Muscle of leg (tissue), 11 donors: ENCODE measurements around the gene CRYBB2. TPM values are rescaled to one million over a fixed set of nuclear protein-coding genes. Genes with fewer than 3 reads are reported as not detected.
"Not testable (repeated sequence)": the region's sequence is repeated elsewhere in the genome, so short reads cannot be mapped to it uniquely, and the experiment has no call there.

ENCODE experiments used
- DNase-seq: peaks from one replicate; pipeline ENCODE4 v3.0.0; 2013
- H3K27ac ChIP-seq: one replicate; pipeline ENCODE4 v1.5.1; 2013; ENCODE audit warnings: mild to moderate bottlenecking, low read length, control low read depth
- H3K27me3 ChIP-seq: one replicate; pipeline ENCODE4 v1.6.1; 2013; ENCODE audit warnings: low read length; ENCODE audit not compliant: control insufficient read depth, insufficient read depth
- H3K36me3 ChIP-seq: one replicate; pipeline ENCODE4 v1.6.1; 2013; ENCODE audit warnings: low read length; ENCODE audit not compliant: control insufficient read depth, insufficient read depth
- H3K4me1 ChIP-seq: one replicate; pipeline ENCODE4 v1.6.1; 2013; ENCODE audit warnings: low read length; ENCODE audit not compliant: control insufficient read depth, insufficient read depth
- H3K4me3 ChIP-seq: one replicate; pipeline ENCODE4 v1.5.1; 2013; ENCODE audit warnings: low read length, control low read depth
- H3K9me3 ChIP-seq: replicated peaks from 2 replicates; pipeline ENCODE4 v1.6.1; 2013; ENCODE audit warnings: low read depth, low read length; ENCODE audit not compliant: control insufficient read depth
- whole genome bisulfite sequencing: methylation state at CpG from one replicate; pipeline ENCODE4 v1.1.5; 2013; ENCODE audit warnings: missing lambda C conversion rate; ENCODE audit not compliant: insufficient coverage; 5-methylcytosine and 5-hydroxymethylcytosine counted together
- polyA plus RNA-seq, 8 donors: library from polyadenylated mRNA; unstranded; fragments of 120-200 nt; gene quantifications; one replicate each; pipeline versions ENCODE4 v1.2.1 to v1.2.3, GENCODE V29; 2013; ENCODE audit warnings: inconsistent platforms in 1 of 8, low replicate concordance in 1 of 8; ENCODE audit not compliant: insufficient read length in 8 of 8, insufficient read depth in 1 of 8
- total RNA-seq: library from RNA; stranded (reverse); fragments of 120-200 nt; gene quantifications from one replicate; pipeline ENCODE4 v1.2.4, GENCODE V29; 2013

The CRYBB2 gene
- total and polyA plus RNA-seq, 9 donors: 0.09 to 0.45 (median 0.33) TPM; not detected in 5

- Histone ChIP-seq H3K36me3 (no peaks in the 10 kb centered on the region), H3K27me3 (no peaks in the 10 kb centered on the region), H3K27ac (no peak overlapping the region), H3K4me3 (no peak overlapping the region), H3K4me1 (no peaks in the 10 kb centered on the region), H3K9me3 (peaks cover 4% of the 10 kb centered on the region)
- DNase-seq: no peak
- 92% methylated on average over 6 of the region's 17 CpGs for WGBS
These were observed 10.5 kb upstream of the CRYBB2 start for GRCh38 chr22:25208743-25209505.

GRCh38 chr22:25210793-25211192 lies 8.6 kb upstream of the CRYBB2 start:
- Histone ChIP-seq H3K4me3 (no peak overlapping the region), H3K4me1 (no peaks in the 10 kb centered on the region), H3K27me3 (no peaks in the 10 kb centered on the region), H3K9me3 (peaks cover 4% of the 10 kb centered on the region), H3K36me3 (no peaks in the 10 kb centered on the region), H3K27ac (no peak overlapping the region)
- no peak for DNase-seq
- 86% methylated on average over 2 of the region's 3 CpGs for WGBS

GRCh38 chr22:25212337-25212736 lies 7.1 kb upstream of the CRYBB2 start:
- no peak overlapping the region for H3K27ac ChIP-seq
- 10% methylated on average over 2 of the region's 3 CpGs for WGBS
- H3K9me3 ChIP-seq: peaks cover 4% of the 10 kb centered on the region
- H3K27me3 ChIP-seq: no peaks in the 10 kb centered on the region
- H3K4me1 ChIP-seq: no peaks in the 10 kb centered on the region
- H3K4me3 ChIP-seq: no peak overlapping the region
- no peaks in the 10 kb centered on the region for H3K36me3 ChIP-seq
- DNase-seq: no peak

- Histone ChIP-seq H3K27me3 (no peaks in the 10 kb centered on the region), H3K9me3 (peaks cover 4% of the 10 kb centered on the region), H3K4me1 (no peaks in the 10 kb centered on the region), H3K4me3 (no peak overlapping the region), H3K27ac (no peak overlapping the region), H3K36me3 (no peaks in the 10 kb centered on the region)
- no peak for DNase-seq
- 83% methylated on average over 1 of the region's 3 CpGs for WGBS
These were observed 6.2 kb upstream of the CRYBB2 start for GRCh38 chr22:25213221-25213620.

GRCh38 chr22:25216230-25216629 lies 3.2 kb upstream of the CRYBB2 start:
- H3K4me1 ChIP-seq: no peaks in the 10 kb centered on the region
- no CpG with 5 or more reads among the region's 2 CpGs for WGBS
- peaks cover 5% of the 10 kb centered on the region for H3K27me3 ChIP-seq
- H3K36me3 ChIP-seq: no peaks in the 10 kb centered on the region
- no peak overlapping the region for H3K4me3 ChIP-seq
- H3K27ac ChIP-seq: no peak overlapping the region
- no peak for DNase-seq
- H3K9me3 ChIP-seq: peaks cover 4% of the 10 kb centered on the region

- DNase-seq: no peak
- H3K27me3 ChIP-seq: peaks cover 16% of the 10 kb centered on the region
- H3K4me3 ChIP-seq: no peak overlapping the region
- no peaks in the 10 kb centered on the region for H3K9me3 ChIP-seq
- no peaks in the 10 kb centered on the region for H3K4me1 ChIP-seq
- 60% methylated on average over 1 of the region's 4 CpGs for WGBS
- no peaks in the 10 kb centered on the region for H3K36me3 ChIP-seq
- no peak overlapping the region for H3K27ac ChIP-seq
These were observed 556 bp downstream of the CRYBB2 start for GRCh38 chr22:25219948-25220442.

- Histone ChIP-seq H3K27me3 (peaks cover 18% of the 10 kb centered on the region), H3K27ac (no peak overlapping the region), H3K36me3 (no peaks in the 10 kb centered on the region), H3K4me3 (no peak overlapping the region), H3K4me1 (no peaks in the 10 kb centered on the region), H3K9me3 (no peaks in the 10 kb centered on the region)
- WGBS: 64% methylated on average over 4 of the region's 8 CpGs
- DNase-seq: no peak
These were observed 2.4 kb downstream of the CRYBB2 start for GRCh38 chr22:25221790-25222189.

- no peaks in the 10 kb centered on the region for H3K4me1 ChIP-seq
- no peaks in the 10 kb centered on the region for H3K9me3 ChIP-seq
- H3K27ac ChIP-seq: no peak overlapping the region
- peaks cover 18% of the 10 kb centered on the region for H3K27me3 ChIP-seq
- H3K36me3 ChIP-seq: no peaks in the 10 kb centered on the region
- no peak overlapping the region for H3K4me3 ChIP-seq
- no peak for DNase-seq
- WGBS: 62% methylated on average over 4 of the region's 12 CpGs
These were observed 3.9 kb downstream of the CRYBB2 start for GRCh38 chr22:25223269-25223850.

GRCh38 chr22:25228822-25229221 lies 9.4 kb downstream of the CRYBB2 start:
- 96% methylated on average over 12 of the region's 13 CpGs for WGBS

GRCh38 chr22:25230760-25231159 lies 11.3 kb downstream of the CRYBB2 start:
- 67% methylated on average over 2 of the region's 2 CpGs for WGBS
- not testable (repeated sequence) for H3K9me3 ChIP-seq, DNase-seq, H3K27me3 ChIP-seq, H3K27ac ChIP-seq, H3K4me1 ChIP-seq, H3K4me3 ChIP-seq, H3K36me3 ChIP-seq

More at GRCh38 chr22:25228822-25229221, 9.4 kb downstream of the CRYBB2 start:
- DNase-seq: no peak
- H3K27ac ChIP-seq: no peak overlapping the region
- peaks cover 7% of the 10 kb centered on the region for H3K27me3 ChIP-seq
- no peaks in the 10 kb centered on the region for H3K36me3 ChIP-seq
- no peaks in the 10 kb centered on the region for H3K9me3 ChIP-seq
- H3K4me3 ChIP-seq: no peak overlapping the region
- no peaks in the 10 kb centered on the region for H3K4me1 ChIP-seq
